ENCODE data around the gene EPB41L4B. TPM values are rescaled to one million over a fixed set of nuclear protein-coding genes. Genes with fewer than 3 reads are reported as not detected.

EPB41L4B gene
- total and polyA plus RNA-seq, 5 donors: 11.2 to 39.2 (median 23.3) TPM

Other genes starting within 250 kb of the EPB41L4B start
- gene TMEM245, start 201.1 kb downstream of the EPB41L4B start, total RNA-seq: 100 to 1,000 TPM in 2 of 4 donors, 10 to 100 TPM in 2; 81.4 to 136 (median 99.6) TPM
- 25.6 TPM for gene TMEM245, start 201.1 kb downstream of the EPB41L4B start, polyA plus RNA-seq
- 1 to 10 TPM; 3.9 to 5.9 (median 4.4) TPM for gene FRRS1L, start 153.8 kb downstream of the EPB41L4B start, total RNA-seq
- gene FRRS1L, start 153.8 kb downstream of the EPB41L4B start, polyA plus RNA-seq: 0.91 TPM
- gene PTPN3, start 177.2 kb upstream of the EPB41L4B start, total RNA-seq: 1 to 10 TPM; 5.0 to 9.3 (median 7.3) TPM
- 2.8 TPM for gene PTPN3, start 177.2 kb upstream of the EPB41L4B start, polyA plus RNA-seq

Measured in right cardiac atrium (tissue), 5 donors.